ENCODE data around the gene RPH3AL.
"Not testable (repeated sequence)": the region's sequence is repeated elsewhere in the genome, so short reads cannot be mapped to it uniquely, and the experiment has no call there.

Gene RPH3AL

DNA sequence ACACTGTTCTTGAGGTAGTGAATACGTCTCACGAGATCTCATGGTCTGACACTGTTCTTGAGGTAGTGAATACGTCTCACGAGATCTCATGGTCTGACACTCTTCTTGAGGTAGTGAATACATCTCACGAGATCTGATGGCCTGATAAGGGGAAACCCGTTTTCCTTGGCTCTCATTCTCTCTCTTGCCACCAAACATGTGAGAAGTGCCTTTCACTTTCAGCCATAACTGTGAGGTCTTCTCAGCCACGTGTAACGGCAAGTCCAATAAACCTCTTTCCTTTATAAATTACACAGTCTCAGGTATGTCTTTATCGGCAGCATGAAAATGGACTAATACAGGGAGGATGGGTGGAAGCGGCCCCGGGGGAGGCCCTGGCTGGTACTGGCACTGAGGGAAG, 184.0 kb downstream of the RPH3AL start:
- not testable (repeated sequence) for DNase-seq

DNA sequence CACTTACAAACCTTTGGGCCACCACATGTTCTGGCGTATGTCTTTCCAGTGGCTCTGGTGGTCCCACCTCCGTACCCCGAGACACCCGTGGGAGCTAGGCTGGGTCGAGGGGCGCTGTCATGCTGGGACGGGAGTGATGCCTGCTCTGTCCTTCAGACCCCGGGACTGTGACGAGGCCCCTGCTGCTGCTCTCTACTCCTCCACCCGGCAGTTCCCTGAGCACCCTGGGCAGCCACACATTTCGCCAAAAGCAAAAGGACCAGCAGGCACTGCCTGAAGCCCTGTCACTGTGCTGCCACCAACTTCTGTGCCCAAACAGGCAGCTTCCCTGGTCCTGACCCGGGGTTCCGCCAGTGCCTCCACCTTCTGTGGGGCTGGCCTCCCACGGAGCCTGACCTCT, 186.7 kb downstream of the RPH3AL start:
- DNase-seq = no peak

DNA sequence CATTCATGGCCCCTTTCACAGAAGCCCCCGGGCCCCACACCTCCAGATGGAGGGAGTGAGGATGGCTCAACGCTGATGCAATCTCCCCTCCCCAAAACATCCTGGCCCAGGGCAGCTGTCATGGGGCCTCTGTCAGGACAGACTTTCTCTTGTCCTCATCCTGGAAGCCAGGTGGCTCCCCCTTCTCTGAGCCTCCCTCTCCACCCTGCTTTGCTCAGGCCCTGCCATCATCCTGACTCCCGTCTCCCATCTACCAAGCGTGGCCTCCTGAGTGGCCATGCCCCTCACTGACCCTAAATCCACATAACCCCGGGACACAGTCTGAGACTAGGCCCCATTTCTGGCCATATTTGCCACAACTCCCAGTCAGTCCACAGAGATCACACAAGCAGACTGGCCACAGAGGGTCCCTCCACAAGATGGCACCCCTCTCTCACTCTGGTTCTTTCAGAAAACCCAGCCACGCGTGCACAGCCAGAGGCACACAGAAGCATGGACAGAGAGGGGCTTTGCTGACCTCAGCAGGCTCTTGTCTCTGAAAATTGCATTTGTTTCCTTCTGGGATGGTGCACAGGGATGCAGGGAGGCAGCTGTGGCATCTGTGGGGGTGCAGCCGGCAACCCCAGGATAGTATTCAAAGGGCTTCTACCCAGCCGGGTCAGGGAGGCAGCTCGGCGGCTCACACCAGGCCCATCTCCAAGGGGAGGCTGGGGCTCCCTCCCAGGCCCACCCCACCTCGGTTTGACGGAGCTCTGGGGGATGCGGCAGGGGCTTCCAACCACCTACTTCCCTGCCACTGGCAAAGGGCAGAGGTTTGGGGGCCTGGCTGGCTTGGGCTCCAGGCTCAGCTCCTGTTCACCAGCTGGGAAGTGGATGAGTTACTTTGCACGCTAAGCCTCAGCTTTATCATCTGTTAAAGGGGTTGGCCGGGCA, 188.0 kb downstream of the RPH3AL start:
- no peak for DNase-seq

DNA sequence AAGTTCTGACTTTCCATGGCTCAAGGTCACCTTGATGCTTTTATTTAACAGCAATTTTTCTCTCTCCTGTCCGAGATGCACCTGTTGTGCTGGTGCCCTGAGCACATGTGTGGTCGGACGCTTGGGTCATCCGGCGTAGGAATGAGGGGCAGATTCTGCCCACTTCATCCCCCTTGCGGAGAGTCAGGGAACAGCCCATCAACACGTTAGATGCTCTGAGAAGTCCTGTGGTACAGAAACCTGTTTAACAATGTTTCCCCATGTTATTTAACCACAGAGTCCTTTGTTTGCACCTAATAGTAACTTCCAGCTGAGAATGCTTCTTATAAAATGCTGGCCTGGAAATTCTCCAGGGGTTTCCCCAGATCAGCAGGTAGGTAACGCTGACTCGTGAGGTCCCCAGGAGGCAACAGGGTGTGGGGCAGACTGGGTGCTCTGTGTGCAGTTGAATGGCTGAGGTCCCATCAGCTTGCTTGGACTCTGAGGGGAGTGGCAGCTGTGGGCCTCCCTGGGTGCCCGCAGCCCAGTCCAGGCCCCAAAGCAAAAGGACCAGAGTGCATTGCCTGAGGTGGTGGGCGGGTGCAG, 189.0 kb downstream of the RPH3AL start:
- no peak for DNase-seq

DNA sequence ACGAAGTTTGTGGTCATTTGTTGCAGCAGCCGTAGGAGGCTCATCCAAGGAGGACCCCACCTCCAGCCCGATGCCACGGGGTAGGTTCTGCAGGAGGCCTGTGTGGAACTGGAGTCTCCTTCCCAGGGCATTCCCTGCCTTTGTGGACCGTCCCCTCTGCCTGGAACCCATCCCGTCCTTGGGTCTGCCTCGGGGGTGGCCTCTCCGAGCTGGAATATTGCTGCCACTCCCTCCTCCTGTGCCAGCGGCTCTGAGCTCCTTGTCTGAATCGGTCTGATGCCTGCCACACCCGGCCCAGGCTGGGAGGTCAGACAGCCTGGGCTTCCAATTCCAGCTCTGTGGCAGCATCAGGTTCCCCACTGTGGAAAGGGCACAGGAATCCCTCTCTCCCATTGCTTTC, 189.9 kb downstream of the RPH3AL start:
- no peak for DNase-seq

All from NCI-H1048 (cell line).